GM06990 (cell line): ENCODE measurements around the gene RPL38.

Source experiments
- DNase-seq: peaks from one replicate; pipeline ENCODE4 v3.0.0-alpha.2; 2011; ENCODE audit not compliant: insufficient read length; ENCODE audit errors: extremely low read depth
- H3K27me3 ChIP-seq: replicated peaks from 2 replicates; pipeline ENCODE4 v1.6.0; 2011; ENCODE audit warnings: low read length; ENCODE audit not compliant: control insufficient read depth, insufficient read depth
- H3K36me3 ChIP-seq: 2 replicates; pipeline ENCODE4 v1.5.1; 2011; ENCODE audit warnings: low read length; ENCODE audit not compliant: control insufficient read depth, insufficient read depth
- H3K4me3 ChIP-seq: replicated peaks from 2 replicates; pipeline ENCODE4 v1.5.1; 2011; ENCODE audit warnings: low read depth, mild to moderate bottlenecking, control low read depth, low read length
- CTCF ChIP-seq: IDR thresholded peaks from 2 replicates; pipeline ENCODE4 v1.5.1; 2011; ENCODE audit warnings: low read length, control low read depth, mild to moderate bottlenecking, inconsistent platforms; ENCODE audit not compliant: insufficient read depth, poor library complexity, severe bottlenecking

The RPL38 gene

GRCh38 chr17:74223901-74224300 is 20.4 kb downstream of the RPL38 start:
- TF ChIP-seq CTCF = no peak
- DNase-seq = no peak
- H3K36me3 ChIP-seq = no peaks in the 10 kb centered on the region
- H3K27me3 ChIP-seq = no peaks in the 10 kb centered on the region
- no peak overlapping the region for H3K4me3 ChIP-seq

GRCh38 chr17:74224959-74225725 is 21.7 kb downstream of the RPL38 start:
- H3K27me3 ChIP-seq = no peaks in the 10 kb centered on the region
- no peak for DNase-seq
- no peaks in the 10 kb centered on the region for H3K36me3 ChIP-seq
- TF ChIP-seq CTCF = no peak
- no peak overlapping the region for H3K4me3 ChIP-seq

GRCh38 chr17:74226252-74226651 is 22.8 kb downstream of the RPL38 start:
- H3K36me3 ChIP-seq = no peaks in the 10 kb centered on the region
- DNase-seq = no peak
- TF ChIP-seq CTCF = no peak
- H3K4me3 ChIP-seq = no peak overlapping the region
- no peaks in the 10 kb centered on the region for H3K27me3 ChIP-seq

- TF ChIP-seq CTCF = no peak
- Histone ChIP-seq H3K27me3 (no peaks in the 10 kb centered on the region), H3K4me3 (no peak overlapping the region), H3K36me3 (no peaks in the 10 kb centered on the region)
- no peak for DNase-seq
Observed at GRCh38 chr17:74227271-74228080, 24.0 kb downstream of the RPL38 start.

- Histone ChIP-seq H3K27me3 (no peaks in the 10 kb centered on the region), H3K4me3 (no peak overlapping the region), H3K36me3 (no peaks in the 10 kb centered on the region)
- no peak for DNase-seq
- no peak for TF ChIP-seq CTCF
Observed at GRCh38 chr17:74228306-74228978, 25.0 kb downstream of the RPL38 start.
